Lower leg skin (tissue), 3 donors: Measurements from ENCODE around the gene PNPLA2.
A peak's percentile ranks its signal among the peaks of the same experiment; 100 is the strongest.

Experiments used
- CTCF ChIP-seq, 3 donors: fragments of 450-650 bp; IDR thresholded peaks; one replicate each; pipeline ENCODE4 v1.5.1; 2016; ENCODE audit warnings: antibody characterized with exemption in 3 of 3, mild to moderate bottlenecking in 3 of 3, moderate library complexity in 2 of 3
- POLR2A ChIP-seq, 2 donors: fragments of 450-650 bp; IDR thresholded peaks; one replicate each; pipeline ENCODE4 v1.6.1; 2016 to 2017; ENCODE audit warnings: antibody characterized with exemption in 2 of 2, mild to moderate bottlenecking in 1 of 2, moderate library complexity in 1 of 2

- TF ChIP-seq CTCF (IDR thresholded peaks at IDR 0.05) (peak in 1 of 3 donors; percentile 13), POLR2A (IDR thresholded peaks at IDR 0.05) (no peak)
Measured at GRCh38 chr11:838441-839279, 19.9 kb downstream of the PNPLA2 start.
